Measurements from ENCODE around the gene AGBL4.

The AGBL4 gene

DNA sequence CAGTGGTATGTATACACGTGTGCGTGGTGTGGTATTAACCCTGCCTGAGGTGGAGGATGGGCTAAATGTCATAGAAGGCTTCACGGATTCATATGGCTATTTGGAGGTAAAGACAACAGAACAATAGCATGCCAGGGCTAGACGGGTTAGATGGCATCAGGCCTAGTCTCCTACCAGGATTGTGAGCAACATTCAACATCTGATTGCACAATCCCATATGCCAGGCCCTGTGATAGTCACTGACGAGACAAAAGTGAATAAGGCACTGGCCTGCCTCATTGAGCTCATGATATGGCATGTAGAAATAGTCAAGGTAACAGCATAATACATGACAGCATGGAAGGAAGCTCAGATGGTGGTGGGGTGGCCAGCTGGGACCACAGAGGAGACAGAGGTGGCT is 1079.9 kb downstream of the AGBL4 start:
- no peak for DNase-seq (ENCODE audit: low read depth in 2 of 2)

DNA sequence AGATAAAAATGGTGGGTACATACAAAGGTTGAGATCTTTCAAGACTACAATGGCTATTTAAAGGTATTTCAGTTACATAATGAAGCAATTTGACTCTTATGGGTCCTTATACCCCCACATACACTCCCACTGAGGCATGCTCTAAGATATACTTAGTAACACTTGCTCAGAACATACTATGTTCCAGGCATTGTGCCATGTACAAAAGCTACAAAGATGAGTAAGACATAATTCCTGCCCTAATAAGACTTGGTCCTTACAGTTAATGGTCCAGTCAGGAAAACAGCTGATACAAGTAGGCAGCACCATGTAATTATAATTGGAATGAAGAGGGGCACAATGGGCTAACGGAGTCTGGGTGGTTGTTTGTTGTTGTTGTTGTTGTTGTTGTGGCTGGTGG is 1080.4 kb downstream of the AGBL4 start:
- DNase-seq (ENCODE audit: low read depth in 2 of 2): no peak

DNA sequence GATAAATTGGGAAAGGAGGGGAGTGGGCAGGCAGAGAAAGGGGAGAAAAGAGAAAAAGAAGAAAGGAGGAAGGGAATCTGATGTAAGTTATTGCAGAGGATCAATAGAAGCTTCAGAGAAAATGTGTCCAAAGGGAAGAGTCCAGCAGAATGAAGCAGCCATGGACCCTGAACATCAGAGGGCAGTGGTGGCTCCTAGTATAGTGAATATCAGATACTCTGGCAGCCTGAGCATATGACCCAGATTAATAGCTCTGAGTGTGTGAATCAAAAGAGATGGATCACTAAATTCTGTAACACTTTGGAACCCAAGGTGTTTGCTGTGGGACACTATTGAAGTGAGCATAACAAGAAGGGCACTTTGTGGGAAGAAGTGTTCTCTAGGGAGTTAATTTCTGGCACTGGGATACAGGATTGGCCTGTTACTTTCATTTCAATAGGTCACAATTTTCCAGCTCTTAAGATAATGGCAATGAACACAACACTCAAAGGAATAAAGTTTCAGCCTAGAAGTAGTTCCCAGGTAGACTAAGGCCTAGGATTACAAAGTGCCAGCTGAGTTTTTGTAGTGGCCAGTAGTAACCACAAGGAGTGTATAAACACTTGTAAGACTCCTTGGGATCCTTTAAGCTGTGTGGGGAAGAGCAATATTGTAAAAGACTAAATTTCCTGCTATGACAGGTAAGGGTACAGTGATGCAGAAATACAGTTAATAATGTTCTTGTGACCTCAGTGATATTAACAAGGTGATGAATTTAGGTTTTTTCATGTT is 1082.6 kb downstream of the AGBL4 start:
- DNase-seq (ENCODE audit: low read depth in 2 of 2): no peak

DNA sequence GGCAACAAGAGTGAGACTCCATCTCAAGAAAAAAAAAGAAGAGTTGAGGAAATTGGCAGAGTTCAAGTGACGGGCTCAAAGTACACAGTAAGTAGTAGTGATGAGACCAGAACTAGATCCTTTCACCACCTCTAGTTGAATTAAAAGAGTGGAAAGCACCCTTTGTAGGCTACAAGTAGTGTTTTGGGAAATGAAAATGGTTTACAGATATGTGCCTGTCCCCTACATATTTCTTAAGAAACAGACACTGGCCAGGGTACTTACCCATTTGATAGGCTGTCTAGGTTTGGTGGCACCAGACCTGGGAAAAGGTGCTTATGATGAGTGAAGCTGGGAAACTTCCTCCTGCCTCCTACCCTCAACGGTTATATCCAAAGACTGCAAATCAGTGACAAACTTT is 1083.4 kb downstream of the AGBL4 start:
- no peak for DNase-seq (ENCODE audit: low read depth in 2 of 2)

DNA sequence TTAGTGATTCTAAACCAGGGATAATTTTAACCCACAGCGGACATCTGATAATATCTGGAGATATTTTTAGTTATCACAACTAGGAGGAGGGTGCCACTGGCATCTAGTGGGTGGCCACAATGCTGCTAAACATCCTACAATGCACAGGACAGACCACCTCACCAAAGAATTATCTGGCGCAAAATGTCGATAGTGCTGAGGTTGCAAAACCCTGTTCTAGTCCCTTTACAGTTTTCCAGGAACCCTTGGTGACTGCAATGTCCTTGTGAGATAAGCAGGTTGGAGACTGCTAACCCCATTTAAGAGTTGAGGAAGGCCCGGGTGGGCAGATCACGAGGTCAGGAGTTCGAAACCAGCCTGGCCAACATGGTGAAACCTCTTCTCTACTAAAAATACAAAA is 1083.9 kb downstream of the AGBL4 start:
- no peak for DNase-seq (ENCODE audit: low read depth in 2 of 2)

DNA sequence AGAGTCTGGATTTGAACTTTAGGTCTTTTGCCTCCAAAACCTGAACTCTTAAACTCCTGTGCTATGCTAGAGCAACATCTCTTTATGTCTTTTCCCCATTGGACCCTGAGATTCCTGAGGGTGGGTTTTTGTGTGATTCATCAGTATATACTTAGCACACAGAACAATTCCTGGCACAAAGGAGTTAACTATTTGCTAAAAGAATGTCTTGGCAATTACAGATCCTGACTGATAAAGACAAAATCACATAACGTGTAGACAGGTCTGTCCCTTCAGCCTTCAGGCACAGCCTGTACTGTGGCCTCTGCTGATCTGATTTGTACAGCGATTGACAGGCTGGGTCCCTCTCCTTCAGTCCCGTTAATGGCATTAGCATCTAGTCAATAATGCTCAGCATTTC is 1084.7 kb downstream of the AGBL4 start:
- DNase-seq (ENCODE audit: low read depth in 2 of 2): no peak

DNA sequence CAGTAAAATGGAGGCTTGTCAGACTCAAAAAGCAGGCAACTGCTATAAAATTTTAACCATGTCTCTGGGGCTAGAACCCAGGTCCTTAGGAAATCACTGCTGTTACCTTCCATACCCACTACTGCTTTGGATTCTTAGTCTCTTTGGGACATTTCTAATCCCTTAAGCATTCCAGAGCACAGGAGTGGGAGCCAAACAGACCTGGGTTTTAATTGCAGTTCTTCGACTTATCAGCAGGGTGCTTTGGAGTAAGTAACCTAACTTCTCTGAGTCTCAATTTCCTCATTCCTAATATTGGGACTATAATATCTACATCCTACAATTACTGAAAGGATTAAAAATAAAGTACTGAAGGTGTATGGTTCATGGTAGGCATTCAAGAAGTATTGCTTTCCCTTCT is 1086.0 kb downstream of the AGBL4 start:
- no peak for DNase-seq (ENCODE audit: low read depth in 2 of 2)

DNA sequence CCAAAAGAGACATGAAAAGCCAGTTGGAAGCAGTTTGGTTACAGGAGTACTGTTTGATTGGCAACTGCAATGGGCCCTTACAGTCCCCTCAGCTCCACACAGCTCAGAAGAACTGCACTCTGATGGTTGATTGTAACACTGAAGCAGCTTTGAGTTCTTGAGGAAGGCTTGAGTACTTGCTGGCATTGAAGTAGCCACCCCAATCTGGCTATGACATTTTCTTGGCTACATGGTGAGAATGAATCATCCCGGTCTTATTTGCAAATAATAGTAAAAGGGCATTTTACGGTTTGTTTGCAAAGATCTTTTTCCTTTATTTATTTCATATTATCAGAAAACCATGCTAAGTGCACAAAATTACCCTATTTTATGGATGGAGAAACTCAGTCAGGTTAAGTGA is 1087.3 kb downstream of the AGBL4 start:
- DNase-seq (ENCODE audit: low read depth in 2 of 2): no peak

DNA sequence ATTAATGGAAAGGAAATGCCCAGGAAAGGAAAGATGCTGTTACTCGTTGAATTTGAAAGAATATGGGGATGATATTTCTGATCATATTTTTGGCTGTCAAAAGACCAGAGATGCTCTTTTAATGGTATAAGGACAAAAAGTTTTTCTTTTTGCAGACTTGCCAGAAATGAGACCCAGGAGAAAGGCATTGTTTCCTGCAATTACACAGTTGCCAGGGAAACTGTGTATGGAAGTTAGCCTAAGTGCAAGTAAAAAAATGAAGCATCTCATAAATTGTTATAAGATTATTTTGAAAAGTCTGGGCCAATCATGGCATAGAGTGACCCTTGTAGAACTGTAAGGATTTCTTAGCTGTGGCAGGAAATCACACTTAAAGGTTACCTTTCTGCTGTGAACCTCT is 1091.4 kb downstream of the AGBL4 start:
- no peak for DNase-seq (ENCODE audit: low read depth in 2 of 2)

DNA sequence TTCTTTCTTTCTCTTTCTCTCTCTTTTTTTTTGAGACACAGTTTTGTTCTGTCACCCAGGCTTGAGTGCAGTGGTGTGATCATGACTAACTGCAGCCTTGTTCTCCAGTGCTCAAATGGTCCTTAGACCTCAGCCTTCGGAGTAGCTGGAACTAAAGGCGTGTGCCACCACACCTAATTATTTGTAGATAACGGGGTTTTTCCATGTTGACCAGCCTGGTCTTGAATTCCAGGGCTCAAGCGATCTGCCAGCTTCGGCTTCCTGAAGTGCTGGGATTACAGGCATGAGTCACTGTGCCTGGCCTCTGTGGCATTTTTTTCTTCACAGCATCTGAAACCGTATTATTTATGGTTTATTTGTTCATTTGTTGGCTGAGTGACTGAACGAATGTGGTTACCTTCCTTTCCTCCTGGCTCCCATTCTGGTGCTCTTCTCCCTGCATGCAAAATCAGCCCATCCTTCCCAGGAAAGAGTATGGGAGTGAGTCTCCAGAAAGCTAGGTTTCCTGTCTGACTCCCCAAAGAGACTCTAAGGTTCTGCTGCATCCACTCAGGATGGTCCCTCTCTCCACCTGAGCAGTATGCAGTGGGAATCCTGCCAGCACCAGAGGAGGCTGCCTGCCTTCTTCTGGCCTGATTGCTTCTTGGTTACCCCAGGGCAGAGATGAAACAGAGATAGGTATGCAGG is 1092.1 kb downstream of the AGBL4 start:
- no peak for DNase-seq (ENCODE audit: low read depth in 2 of 2)

DNA sequence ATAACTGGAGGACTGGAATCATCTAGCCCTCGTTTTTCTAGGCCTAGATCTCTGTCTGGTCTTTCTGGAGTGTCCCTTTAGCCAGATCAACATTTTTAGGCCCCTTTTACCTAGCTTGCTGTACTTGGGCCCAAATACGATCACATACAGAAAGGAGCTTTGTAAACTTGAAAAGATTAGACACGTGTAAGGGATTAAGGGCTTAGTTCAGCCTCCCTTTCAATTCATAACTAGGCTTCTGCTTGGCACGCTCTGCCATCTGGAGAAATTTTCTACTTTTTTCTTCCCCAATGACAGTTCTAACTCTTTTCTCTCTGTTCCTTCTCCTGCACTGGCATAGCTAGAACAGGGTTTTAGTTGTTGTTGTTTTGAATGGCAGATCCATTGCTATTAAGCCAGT is 1093.7 kb downstream of the AGBL4 start:
- DNase-seq (ENCODE audit: low read depth in 2 of 2): no peak

DNA sequence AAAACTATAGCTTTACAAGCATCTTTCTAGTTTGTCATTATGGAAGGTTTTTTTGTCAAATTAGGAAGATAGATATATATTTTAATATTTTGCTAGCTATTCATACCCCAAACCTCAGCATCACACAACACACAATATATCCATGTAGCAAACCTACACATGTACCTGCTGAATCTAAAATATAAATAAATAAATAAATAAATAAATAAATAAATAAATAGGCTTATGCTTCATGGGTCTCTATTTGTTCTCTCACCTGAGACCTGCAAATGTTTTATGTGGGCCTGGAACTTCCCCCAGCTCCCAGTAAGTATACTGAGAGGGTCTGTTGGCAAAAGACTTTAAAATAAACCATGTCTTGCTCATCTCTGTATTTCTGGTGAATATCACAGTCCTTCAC is 1099.7 kb downstream of the AGBL4 start:
- DNase-seq (ENCODE audit: low read depth in 2 of 2): no peak

DNA sequence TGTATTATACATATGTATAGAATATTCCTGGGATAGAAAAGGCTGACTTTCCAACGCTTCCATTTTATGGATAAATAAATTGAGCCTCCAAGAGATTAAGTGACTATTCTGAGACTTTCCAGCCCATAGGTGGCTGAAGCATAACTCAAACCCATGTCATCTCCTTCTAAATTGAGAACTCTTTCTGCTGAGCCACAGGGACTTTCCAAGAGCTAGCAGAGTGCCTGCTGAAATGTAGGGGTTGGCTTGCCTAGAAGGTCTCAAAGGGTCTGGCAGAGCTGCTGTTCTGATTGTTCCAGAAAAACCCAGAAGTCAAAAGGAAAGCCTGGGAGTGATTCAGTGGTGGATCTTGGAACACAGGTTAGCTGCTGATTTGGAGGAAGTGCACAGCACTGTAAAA is 1100.6 kb downstream of the AGBL4 start:
- DNase-seq (ENCODE audit: low read depth in 2 of 2): no peak

DNA sequence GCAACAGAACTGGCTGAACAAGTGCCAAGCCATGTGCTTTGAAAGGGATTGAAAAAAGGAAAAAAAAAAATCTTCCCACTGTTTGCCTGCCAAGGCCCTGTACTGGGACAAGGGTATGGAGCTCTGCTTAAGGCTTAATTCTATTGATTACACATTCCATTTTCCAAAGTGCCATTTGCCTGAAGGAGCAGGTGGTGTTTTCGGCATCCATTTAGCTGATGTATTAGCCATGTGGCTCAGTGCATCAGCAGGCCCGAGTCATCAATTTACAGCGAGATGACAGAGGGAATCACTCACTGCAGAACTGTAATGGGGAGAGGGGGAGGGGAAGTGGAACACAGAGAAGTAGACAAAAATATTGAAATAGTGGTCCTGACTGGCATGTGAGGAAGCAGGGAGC is 1102.9 kb downstream of the AGBL4 start:
- no peak for DNase-seq (ENCODE audit: low read depth in 2 of 2)

DNA sequence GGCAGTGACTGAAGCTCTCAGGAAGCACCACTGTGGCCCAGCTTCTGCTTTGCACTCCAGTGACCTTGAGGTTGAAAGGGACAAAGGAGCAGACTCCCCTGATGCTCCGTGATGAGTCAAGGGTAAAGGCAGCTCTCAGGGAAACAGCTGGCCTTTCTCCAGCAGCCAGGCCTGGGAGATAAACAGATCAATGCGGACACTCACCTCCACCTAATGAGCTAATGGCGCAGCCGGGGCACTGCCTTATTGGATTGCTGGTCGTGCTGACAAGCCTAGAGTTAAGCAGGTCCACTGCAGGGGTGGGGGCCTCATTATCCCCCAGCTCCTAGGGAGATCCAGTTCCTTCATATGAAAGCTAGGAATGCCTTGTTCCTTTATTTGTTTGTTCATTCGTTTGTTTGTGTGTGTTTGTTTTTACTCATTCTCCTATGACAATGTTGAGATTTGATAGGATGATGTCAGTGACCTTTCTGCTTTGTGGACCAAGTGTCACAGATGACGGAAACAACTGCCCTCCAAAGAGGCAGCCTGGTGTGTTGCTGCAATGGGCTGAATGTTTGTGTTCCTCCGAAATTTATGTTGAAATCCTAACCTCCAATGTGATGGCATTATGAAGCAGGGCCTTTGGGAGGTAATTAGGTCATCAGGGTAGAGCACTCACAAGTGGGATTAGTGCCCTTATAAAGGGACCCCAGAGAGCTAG is 1105.7 kb downstream of the AGBL4 start:
- DNase-seq (ENCODE audit: low read depth in 2 of 2): no peak

DNA sequence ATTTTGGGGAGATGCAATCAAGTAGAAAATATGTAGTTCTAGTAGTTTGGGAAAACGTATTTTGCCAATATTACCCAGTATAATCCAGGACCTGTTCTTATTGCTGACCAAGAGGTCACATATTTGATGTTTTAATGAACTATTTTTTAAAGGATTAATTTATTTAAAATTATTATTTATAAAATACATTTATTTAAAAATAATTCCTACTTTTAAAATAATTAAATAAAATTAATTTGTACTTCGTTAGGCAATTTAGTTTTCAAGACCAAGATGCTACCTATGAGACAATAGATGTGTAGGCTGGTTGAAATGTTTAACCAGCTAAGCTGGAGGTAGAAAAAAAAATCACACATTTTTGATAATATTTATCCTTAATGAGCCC is 1106.7 kb downstream of the AGBL4 start:
- no peak for DNase-seq (ENCODE audit: low read depth in 2 of 2)

DNA sequence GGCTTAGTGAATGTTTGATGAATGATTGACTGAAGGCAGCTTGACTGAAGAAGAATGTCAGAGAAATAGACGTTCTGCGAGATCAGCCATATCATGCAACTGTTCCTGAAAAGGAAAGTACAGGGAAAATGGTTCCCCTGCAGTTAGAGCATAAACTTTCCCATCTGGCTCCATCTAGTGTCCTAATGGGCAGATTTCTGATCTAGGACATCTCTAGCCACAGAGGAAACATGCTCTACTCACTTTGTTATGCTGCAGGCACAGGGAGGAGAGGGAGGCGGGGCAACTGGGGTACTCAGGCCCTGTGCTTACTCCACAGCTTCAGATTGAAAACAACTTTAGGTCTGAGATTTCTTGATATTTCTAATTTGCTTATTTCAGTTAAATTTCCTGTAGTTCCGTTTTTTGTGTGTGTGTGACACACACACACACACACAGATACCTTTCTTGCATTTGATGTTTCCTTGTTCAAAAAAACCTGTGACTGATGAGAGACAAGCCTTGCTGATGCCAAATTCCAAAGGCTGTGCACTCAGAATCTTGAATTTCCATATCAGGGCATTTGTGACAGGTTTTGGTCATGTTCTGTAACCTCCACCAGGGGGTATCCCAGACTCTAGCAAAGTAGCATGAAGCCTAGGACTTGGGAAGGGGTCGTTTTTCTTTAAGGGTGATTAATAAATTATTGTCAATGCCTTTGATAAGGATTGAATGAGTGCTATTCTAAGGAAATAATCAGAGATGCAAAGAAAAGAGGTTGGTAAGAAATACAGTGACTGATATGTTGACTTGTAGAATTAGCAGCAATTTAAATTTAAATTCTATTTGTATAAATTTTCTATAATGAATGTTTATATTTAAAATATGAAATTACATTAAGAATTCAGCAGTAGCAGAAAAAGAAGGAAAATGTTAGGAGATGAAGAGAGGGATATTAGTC is 1107.4 kb downstream of the AGBL4 start:
- DNase-seq (ENCODE audit: low read depth in 2 of 2): no peak

DNA sequence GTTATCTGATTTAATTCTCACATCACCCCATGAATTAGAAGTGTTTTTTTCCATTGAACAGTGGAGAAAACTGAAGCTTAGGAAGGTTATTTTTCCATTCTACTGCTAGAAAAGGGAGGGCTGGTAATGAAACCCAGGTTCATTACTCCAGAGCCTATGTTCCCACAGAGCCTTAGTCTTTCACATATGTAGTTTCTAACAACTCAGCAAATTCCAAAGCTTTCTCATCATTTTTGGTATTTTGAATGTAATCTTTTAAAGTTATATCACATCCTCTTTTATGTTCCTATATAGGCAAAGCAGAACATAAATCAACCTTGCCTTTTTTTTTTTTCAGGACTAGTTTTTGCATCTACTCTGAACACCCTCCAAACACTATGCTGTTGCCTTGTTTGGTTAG is 1115.1 kb downstream of the AGBL4 start:
- no peak for DNase-seq (ENCODE audit: low read depth in 2 of 2)

DNA sequence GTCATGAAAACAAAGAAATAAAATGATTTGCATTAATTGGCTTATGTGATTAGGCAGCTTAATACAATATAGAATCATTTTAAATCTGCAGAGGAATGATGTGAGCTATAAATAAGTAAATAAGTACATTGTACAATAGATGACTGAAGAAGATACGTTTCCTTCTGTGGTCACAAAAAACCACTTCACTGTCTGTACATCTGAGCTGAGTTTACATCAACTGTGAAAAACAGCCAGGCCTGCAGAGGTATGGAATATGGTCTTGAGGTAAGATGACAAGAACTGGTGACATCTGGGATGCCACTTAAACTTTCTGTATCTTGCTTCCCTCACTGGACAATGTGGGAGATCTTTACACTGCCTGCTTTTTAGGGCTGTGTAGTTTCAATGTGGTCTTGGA is 1117.0 kb downstream of the AGBL4 start:
- DNase-seq (ENCODE audit: low read depth in 2 of 2): no peak

DNA sequence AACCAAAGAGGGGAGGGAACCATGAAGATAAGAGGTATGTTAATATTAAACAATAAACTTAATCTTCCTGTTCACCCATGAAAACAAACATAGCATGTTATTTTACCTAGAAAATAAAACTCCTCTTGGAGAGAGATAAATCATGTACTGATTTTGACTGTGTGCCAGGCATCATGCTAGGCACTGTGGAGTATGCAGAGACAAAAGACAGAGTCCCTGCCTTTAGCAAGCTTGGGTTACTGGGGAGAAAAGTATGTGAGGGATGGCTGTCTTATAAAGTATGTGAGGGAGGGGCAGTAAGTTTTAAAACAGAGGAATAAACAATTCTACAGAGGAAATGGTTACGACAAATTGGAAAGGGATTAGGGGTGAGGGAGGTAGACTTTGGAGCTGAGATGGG is 1117.6 kb downstream of the AGBL4 start:
- DNase-seq (ENCODE audit: low read depth in 2 of 2): no peak

DNA sequence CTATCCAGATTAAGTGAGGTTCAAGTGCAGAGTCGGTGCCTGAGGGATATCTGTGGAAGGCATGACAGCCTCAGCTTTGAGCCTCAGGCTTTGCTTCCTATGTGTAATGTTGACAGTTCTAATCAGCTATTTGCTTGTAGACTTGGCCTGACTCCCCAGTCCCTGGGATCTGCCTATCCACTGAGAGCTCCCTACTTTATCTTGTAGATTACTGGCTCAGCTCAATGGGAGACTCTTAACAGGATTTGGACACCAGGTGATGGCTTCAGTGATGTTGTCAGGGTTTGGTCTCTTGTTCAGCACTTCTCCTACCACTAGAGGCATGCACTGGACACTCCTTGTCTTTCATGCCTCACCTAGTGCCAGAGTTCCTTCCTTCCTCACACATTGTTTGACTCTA is 1120.5 kb downstream of the AGBL4 start:
- DNase-seq (ENCODE audit: low read depth in 2 of 2): no peak

DNA sequence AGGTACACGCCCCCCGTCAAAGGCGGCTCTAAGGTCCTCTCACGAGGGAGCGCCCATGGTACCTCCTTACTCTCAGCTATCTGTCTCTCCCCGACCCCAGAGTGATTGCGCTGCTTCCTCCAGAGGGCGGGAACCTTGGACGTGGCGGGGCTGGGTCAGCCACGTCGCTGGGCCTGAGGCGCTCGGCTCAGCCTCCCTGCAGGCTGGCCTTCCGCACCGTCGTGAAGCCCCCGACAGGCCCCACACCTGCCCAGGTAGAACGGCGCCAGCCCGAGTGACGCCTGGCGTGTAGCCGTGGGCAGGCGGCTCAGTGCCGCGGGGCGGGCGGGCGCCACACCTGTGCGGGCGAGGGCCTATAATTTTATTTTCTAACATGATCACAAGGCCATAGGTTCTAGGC is 1124.9 kb downstream of the AGBL4 start:
- DNase-seq (ENCODE audit: low read depth in 2 of 2): no peak

Measured in stimulated activated CD4-positive, alpha-beta T cell treated with anti-CD3 and anti-CD28 coated beads, Interleukin-12 subunit alpha, Interleukin-12 subunit beta, amount 100 ng/mL, for 24 hours (primary cell).